ENCODE data around the gene CCL19. TPM values are rescaled to one million over a fixed set of nuclear protein-coding genes. Genes with fewer than 3 reads are reported as not detected.

Gene CCL19
- total RNA-seq, 4 donors from 2014 or later = 0.57 to 0.71 TPM; not detected in 2

DNA sequence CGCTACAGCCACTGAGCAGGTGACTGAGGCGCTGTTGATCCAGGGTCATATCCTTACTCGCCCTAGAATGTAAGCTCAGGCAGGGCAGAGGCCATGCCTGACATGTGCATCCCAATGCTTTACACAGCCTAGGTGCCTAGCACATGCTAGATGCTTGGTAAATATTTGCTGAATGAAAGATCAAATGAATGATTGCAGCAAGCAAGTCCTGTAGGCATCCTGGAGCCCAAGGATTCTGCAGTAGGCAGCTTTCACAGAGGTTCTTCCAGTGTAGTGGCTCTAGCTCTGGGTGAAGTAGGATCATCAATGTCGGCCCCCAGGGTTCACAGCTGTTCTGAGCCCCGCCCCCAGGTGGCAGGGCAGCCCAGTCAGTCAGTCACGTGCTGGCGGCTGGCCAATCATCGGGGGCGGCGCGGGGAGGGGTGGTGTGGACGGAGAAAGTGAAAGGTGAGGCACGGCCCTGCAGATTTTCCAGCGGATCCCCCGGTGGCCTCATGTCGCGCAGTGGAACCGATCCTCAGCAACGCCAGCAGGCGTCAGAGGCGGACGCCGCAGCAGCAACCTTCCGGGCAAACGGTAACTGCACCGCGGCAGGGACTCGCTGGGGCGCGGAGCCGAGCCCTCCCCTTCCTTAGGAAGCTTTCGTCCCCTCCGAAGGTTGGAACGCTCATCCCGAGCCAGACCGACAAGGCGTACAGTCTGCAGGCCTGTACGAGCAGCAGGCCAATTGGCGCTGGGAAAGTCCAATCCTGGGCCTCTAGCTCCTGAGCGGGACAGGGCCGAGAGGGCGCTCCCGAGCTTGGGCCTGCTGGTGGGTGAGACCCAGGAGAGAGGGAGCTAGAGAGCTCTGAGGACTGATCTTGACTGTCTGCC, 44.6 kb downstream of the CCL19 start, which contains the start of gene GALT:
Gene GALT, plus strand, starts transcription at position 465 of the 873 bp plus-strand sequence. Its CDS starts 30 bp downstream, at position 495.
- WGBS = 14% methylated on average over 16 of the region's 43 CpGs
- peak within 1 kb of the TSS; percentile 64 to 94 (median 74) for H3K4me3 ChIP-seq
- no peaks in the 10 kb centered on the region for H3K9me3 ChIP-seq
- DNase-seq (ENCODE audit: extremely low spot score) = peak; percentile 99
- peak within 1 kb of the TSS; percentile 86 to 90 (median 88) for H3K27ac ChIP-seq (replicated peaks in 1 of 4)
- no peaks in the 10 kb centered on the region for H3K27me3 ChIP-seq
- intact Hi-C loops (cut with DNase I) = no loop called here
- H3K4me1 ChIP-seq = peaks cover 29 to 41% (median 37%) of the 10 kb centered on the region in 4 donors
- TF ChIP-seq POLR2AphosphoS5 (IDR thresholded peaks at IDR 0.05) (peak; percentile 70 to 76), CTCF (IDR thresholded peaks at IDR 0.05) (peak; percentile 32 to 46 (median 39)), POLR2A (IDR thresholded peaks at IDR 0.05; ENCODE audit: low read depth) (no peak), EP300 (IDR thresholded peaks at IDR 0.05) (no peak)
- peaks cover 10 to 20% (median 16%) of the 10 kb centered on the region in 4 donors for H3K36me3 ChIP-seq

GRCh38 chr9:34644766-34645314, 46.2 kb downstream of the CCL19 start:
- no peak overlapping the region for H3K4me3 ChIP-seq
- intact Hi-C loops (cut with DNase I) = no loop called here
- H3K27me3 ChIP-seq = no peaks in the 10 kb centered on the region
- no peak for TF ChIP-seq EP300 (IDR thresholded peaks at IDR 0.05)
- no peak for TF ChIP-seq POLR2AphosphoS5 (IDR thresholded peaks at IDR 0.05)
- TF ChIP-seq CTCF (IDR thresholded peaks at IDR 0.05) = no peak
- no peak for TF ChIP-seq POLR2A (IDR thresholded peaks at IDR 0.05; ENCODE audit: low read depth)
- H3K36me3 ChIP-seq = peaks cover 9 to 18% (median 14%) of the 10 kb centered on the region in 4 donors
- H3K9me3 ChIP-seq = no peaks in the 10 kb centered on the region
- DNase-seq (ENCODE audit: extremely low spot score) = no peak
- H3K27ac ChIP-seq (replicated peaks in 1 of 4) = no peak overlapping the region
- peaks cover 22 to 29% (median 27%) of the 10 kb centered on the region in 4 donors for H3K4me1 ChIP-seq

- no peak for DNase-seq (ENCODE audit: extremely low spot score)
- H3K4me1 ChIP-seq = peaks cover 22 to 27% (median 25%) of the 10 kb centered on the region in 4 donors
- H3K4me3 ChIP-seq = no peak overlapping the region
- 89% methylated on average over 1 of the region's 1 CpG for WGBS
- H3K27me3 ChIP-seq = peaks cover 0 to 4% (median 0%) of the 10 kb centered on the region in 4 donors
- no peak overlapping the region for H3K27ac ChIP-seq (replicated peaks in 1 of 4)
- intact Hi-C loops (cut with DNase I) = no loop called here
- peaks cover 0 to 3% (median 0%) of the 10 kb centered on the region in 4 donors for H3K9me3 ChIP-seq
- H3K36me3 ChIP-seq = no peaks in the 10 kb centered on the region
- TF ChIP-seq EP300 (IDR thresholded peaks at IDR 0.05) = no peak
- TF ChIP-seq POLR2AphosphoS5 (IDR thresholded peaks at IDR 0.05) = no peak
- TF ChIP-seq CTCF (IDR thresholded peaks at IDR 0.05) = no peak
- no peak for TF ChIP-seq POLR2A (IDR thresholded peaks at IDR 0.05; ENCODE audit: low read depth)
Observed at GRCh38 chr9:34642679-34643078, 48.4 kb downstream of the CCL19 start.

Small RNAs within 50 kb of the gene (small RNA-seq; reads per million reads assigned to genes)
- gene CCL27 = 0 reads per million in 3 donors

Other genes starting within 250 kb of the CCL19 start
- 10 to 100 TPM; 12.6 to 19.2 (median 17.0) TPM for gene FAM219A, start 232.7 kb downstream of the CCL19 start, total RNA-seq
- gene DNAI1, start 232.5 kb downstream of the CCL19 start, total RNA-seq = not detected
- gene ENHO, start 168.3 kb downstream of the CCL19 start, total RNA-seq = 1 to 10 TPM in 2 of 4 donors, under 1 TPM in 1, not detected in 1; 0.50 to 2.0 (median 1.1) TPM
- gene CNTFR, start 101.6 kb downstream of the CCL19 start, total RNA-seq = 1 to 10 TPM; 1.2 to 3.8 (median 2.7) TPM
- gene RPP25L, start 79.2 kb downstream of the CCL19 start, total RNA-seq = 10 to 100 TPM; 11.6 to 26.7 (median 20.2) TPM
- gene DCTN3, start 70.8 kb downstream of the CCL19 start, total RNA-seq = 100 to 1,000 TPM; 104 to 129 (median 113) TPM
- gene ARID3C, start 62.2 kb downstream of the CCL19 start, total RNA-seq = not detected
- gene SIGMAR1, start 53.5 kb downstream of the CCL19 start, total RNA-seq = 10 to 100 TPM; 73.4 to 90.3 (median 83.9) TPM
- 10 to 100 TPM; 15.9 to 34.7 (median 22.9) TPM for gene GALT, start 44.6 kb downstream of the CCL19 start, total RNA-seq
- gene IL11RA, start 39.1 kb downstream of the CCL19 start, total RNA-seq = 10 to 100 TPM; 33.0 to 40.2 (median 33.9) TPM
- not detected for gene CCL27, start 28.6 kb downstream of the CCL19 start, total RNA-seq
- 100 to 1,000 TPM in 2 of 4 donors, 10 to 100 TPM in 2; 53.6 to 271 (median 119) TPM for gene CCL21, start 18.9 kb upstream of the CCL19 start, total RNA-seq

Measured in esophagus muscularis mucosa (tissue), 4 donors.